Measurements from ENCODE around the gene ESR1. TPM values are rescaled to one million over a fixed set of nuclear protein-coding genes. Genes with fewer than 3 reads are reported as not detected.
A peak's percentile ranks its signal among the peaks of the same experiment; 100 is the strongest.

The ESR1 gene
- total RNA-seq (2014; rRNA removed; shearing (Covaris generic); ENCODE audit: low replicate concordance), result 4.1 and 5.4 TPM in 2 replicates

- DNase-seq, result no peak
- no peak within 1 kb of the TSS for H3K27ac ChIP-seq (ENCODE audit: low read length)
- H3K27me3 ChIP-seq (ENCODE audit: low read length), result no peaks in the 10 kb centered on the region
- no peak within 1 kb of the TSS for H3K9ac ChIP-seq (ENCODE audit: low read length)
- H3K79me2 ChIP-seq (ENCODE audit: low read length), result no peaks in the 10 kb centered on the region
- H3K4me3 ChIP-seq (ENCODE audit: low read length), result no peak within 1 kb of the TSS
- no peaks in the 10 kb centered on the region for H3K36me3 ChIP-seq (ENCODE audit: insufficient read depth, low read length)
- H4K20me1 ChIP-seq (ENCODE audit: insufficient read depth, low read depth, low read length), result 0 out of 2 replicates have a peak, but pooled peaks cover 4% of the 10 kb centered on the region
- H3K4me1 ChIP-seq (ENCODE audit: low read length), result peaks cover 14% of the 10 kb centered on the region
- no peak within 1 kb of the TSS for H2AFZ ChIP-seq (ENCODE audit: low read length)
- no peak within 1 kb of the TSS for H3K4me2 ChIP-seq (ENCODE audit: low read depth, low read length, poor library complexity, severe bottlenecking)
- no peaks in the 10 kb centered on the region for H3K9me2 ChIP-seq (replicated peaks; ENCODE audit: insufficient read depth, low read length)
- H3K9me3 ChIP-seq (ENCODE audit: low read length), result no peaks in the 10 kb centered on the region
These were observed at the start of gene ESR1 for GRCh38 chr6:151807513-151808370. Gene ESR1 (plus strand): TSS chr6:151807682. CDS start chr6:151807913, 231 bp downstream.

DNA sequence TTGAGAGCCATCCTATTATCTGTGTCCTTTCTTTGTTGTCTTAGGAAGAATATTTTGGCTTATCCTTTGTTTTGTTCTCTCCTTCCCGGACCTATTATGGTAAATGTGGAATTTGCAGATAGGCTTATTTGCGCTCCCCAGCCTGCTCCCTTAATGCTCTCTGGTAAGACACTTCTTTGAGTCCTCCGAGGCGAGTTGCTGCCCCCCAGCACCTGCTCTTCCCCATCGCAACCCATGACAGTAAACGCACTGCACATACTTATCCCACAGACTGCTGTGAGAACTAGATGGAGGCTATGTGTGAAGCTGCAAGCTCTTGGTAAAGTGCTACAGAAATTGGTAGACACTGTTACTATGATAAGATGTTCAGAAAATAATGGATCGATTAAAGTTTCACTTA, 47.0 kb upstream of the ESR1 start:
- H3K9me2 ChIP-seq (replicated peaks; ENCODE audit: insufficient read depth, low read length), result no peaks in the 10 kb centered on the region
- no peak overlapping the region for H3K4me3 ChIP-seq (ENCODE audit: low read length)
- no peaks in the 10 kb centered on the region for H3K36me3 ChIP-seq (ENCODE audit: insufficient read depth, low read length)
- H2AFZ ChIP-seq (ENCODE audit: low read length), result no peak overlapping the region
- H3K79me2 ChIP-seq (ENCODE audit: low read length), result 0 out of 2 replicates have a peak, but pooled peaks cover 6% of the 10 kb centered on the region
- H3K4me2 ChIP-seq (ENCODE audit: low read depth, low read length, poor library complexity, severe bottlenecking), result peak overlapping the region; percentile 60
- H3K9me3 ChIP-seq (ENCODE audit: low read length), result no peaks in the 10 kb centered on the region
- peak overlapping the region; percentile 94 for H3K27ac ChIP-seq (ENCODE audit: low read length)
- no peaks in the 10 kb centered on the region for H4K20me1 ChIP-seq (ENCODE audit: insufficient read depth, low read depth, low read length)
- H3K4me1 ChIP-seq (ENCODE audit: low read length), result peaks cover 80% of the 10 kb centered on the region
- no peak for DNase-seq
- H3K27me3 ChIP-seq (ENCODE audit: low read length), result no peaks in the 10 kb centered on the region
- no peak overlapping the region for H3K9ac ChIP-seq (ENCODE audit: low read length)

DNA sequence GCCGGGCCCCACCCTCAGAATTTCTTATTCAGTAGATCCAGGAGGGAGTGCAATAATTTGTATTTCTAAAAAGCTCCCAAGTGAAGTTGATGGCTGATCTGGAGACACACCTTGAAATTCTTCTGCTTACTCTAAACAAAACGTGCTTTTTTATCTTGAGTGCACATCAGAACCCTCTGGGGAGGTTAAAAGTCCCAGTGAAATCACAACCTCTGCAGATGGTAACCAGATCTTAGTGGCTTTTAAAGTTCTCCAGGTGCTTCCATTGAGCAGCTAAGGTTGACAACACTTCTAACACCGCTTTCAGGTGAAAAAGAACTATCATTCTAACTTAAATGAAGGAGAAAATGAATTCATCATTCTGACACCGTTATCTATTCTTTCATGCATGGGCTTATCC, 45.6 kb upstream of the ESR1 start:
- Histone ChIP-seq H3K36me3 (ENCODE audit: insufficient read depth, low read length) (no peaks in the 10 kb centered on the region), H3K27me3 (ENCODE audit: low read length) (no peaks in the 10 kb centered on the region), H2AFZ (ENCODE audit: low read length) (no peak overlapping the region; the same call in 1 of the 2 replicates), H3K4me3 (ENCODE audit: low read length) (peak overlapping the region; percentile 21), H3K9me2 (replicated peaks; ENCODE audit: insufficient read depth, low read length) (no peaks in the 10 kb centered on the region), H3K9me3 (ENCODE audit: low read length) (no peaks in the 10 kb centered on the region), H3K79me2 (ENCODE audit: low read length) (0 out of 2 replicates have a peak, but pooled peaks cover 6% of the 10 kb centered on the region), H3K27ac (ENCODE audit: low read length) (peak overlapping the region; percentile 94), H4K20me1 (ENCODE audit: insufficient read depth, low read depth, low read length) (no peaks in the 10 kb centered on the region), H3K9ac (ENCODE audit: low read length) (peak overlapping the region; percentile 32), H3K4me1 (ENCODE audit: low read length) (peaks cover 80% of the 10 kb centered on the region), H3K4me2 (ENCODE audit: low read depth, low read length, poor library complexity, severe bottlenecking) (peak overlapping the region; percentile 60)
- peak; percentile 81 for DNase-seq

DNA sequence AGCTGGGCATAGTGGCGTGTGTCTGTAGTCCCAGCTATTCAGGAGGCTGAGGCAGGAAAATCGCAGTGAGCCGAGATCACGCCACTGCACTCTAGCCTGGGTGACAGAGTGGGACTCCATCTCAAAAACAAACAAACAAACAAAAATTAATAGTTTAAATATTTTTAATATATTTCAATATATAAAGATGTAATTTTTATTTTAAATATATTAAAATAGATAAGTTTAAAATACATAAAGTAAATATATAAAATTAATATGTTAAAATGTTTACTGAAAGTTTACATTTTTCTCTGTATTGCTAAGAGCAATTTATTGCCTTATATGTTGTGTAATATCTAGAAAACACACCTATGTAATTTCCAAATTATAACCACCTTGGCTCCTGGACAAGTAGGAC, 44.7 kb upstream of the ESR1 start:
- H3K4me2 ChIP-seq (ENCODE audit: low read depth, low read length, poor library complexity, severe bottlenecking), result peak overlapping the region; percentile 64
- no peak for DNase-seq
- no peaks in the 10 kb centered on the region for H3K27me3 ChIP-seq (ENCODE audit: low read length)
- H2AFZ ChIP-seq (ENCODE audit: low read length), result 0 out of 2 replicates have a peak overlapping the region, but pooled peaks have one; percentile 54
- H3K4me1 ChIP-seq (ENCODE audit: low read length), result peaks cover 70% of the 10 kb centered on the region
- H3K9me3 ChIP-seq (ENCODE audit: low read length), result no peaks in the 10 kb centered on the region
- H3K36me3 ChIP-seq (ENCODE audit: insufficient read depth, low read length), result no peaks in the 10 kb centered on the region
- H3K4me3 ChIP-seq (ENCODE audit: low read length), result peak overlapping the region; percentile 42; the same call in 1 of the 2 replicates
- no peaks in the 10 kb centered on the region for H3K9me2 ChIP-seq (replicated peaks; ENCODE audit: insufficient read depth, low read length)
- peak overlapping the region; percentile 94 for H3K27ac ChIP-seq (ENCODE audit: low read length)
- H4K20me1 ChIP-seq (ENCODE audit: insufficient read depth, low read depth, low read length), result no peaks in the 10 kb centered on the region
- peak overlapping the region; percentile 40 for H3K9ac ChIP-seq (ENCODE audit: low read length)
- H3K79me2 ChIP-seq (ENCODE audit: low read length), result 0 out of 2 replicates have a peak, but pooled peaks cover 6% of the 10 kb centered on the region

- Histone ChIP-seq H3K79me2 (ENCODE audit: low read length) (0 out of 2 replicates have a peak, but pooled peaks cover 6% of the 10 kb centered on the region), H4K20me1 (ENCODE audit: insufficient read depth, low read depth, low read length) (no peaks in the 10 kb centered on the region), H3K4me1 (ENCODE audit: low read length) (peaks cover 66% of the 10 kb centered on the region), H2AFZ (ENCODE audit: low read length) (0 out of 2 replicates have a peak overlapping the region, but pooled peaks have one; percentile 54), H3K9ac (ENCODE audit: low read length) (peak overlapping the region; percentile 40), H3K9me3 (ENCODE audit: low read length) (no peaks in the 10 kb centered on the region), H3K27me3 (ENCODE audit: low read length) (no peaks in the 10 kb centered on the region), H3K27ac (ENCODE audit: low read length) (peak overlapping the region; percentile 94), H3K36me3 (ENCODE audit: insufficient read depth, low read length) (no peaks in the 10 kb centered on the region), H3K4me2 (ENCODE audit: low read depth, low read length, poor library complexity, severe bottlenecking) (peak overlapping the region; percentile 64), H3K4me3 (ENCODE audit: low read length) (peak overlapping the region; percentile 42; the same call in 1 of the 2 replicates), H3K9me2 (replicated peaks; ENCODE audit: insufficient read depth, low read length) (no peaks in the 10 kb centered on the region)
- DNase-seq, result peak; percentile 65
These were observed 44.2 kb upstream of the ESR1 start for GRCh38 chr6:151763303-151763702.

- peak overlapping the region; percentile 64 for H3K4me2 ChIP-seq (ENCODE audit: low read depth, low read length, poor library complexity, severe bottlenecking)
These were observed 43.4 kb upstream of the ESR1 start for GRCh38 chr6:151763938-151764680.

GRCh38 chr6:151765444-151765886, 42.0 kb upstream of the ESR1 start:
- H3K4me2 ChIP-seq (ENCODE audit: low read depth, low read length, poor library complexity, severe bottlenecking), result peak overlapping the region; percentile 64
- DNase-seq, result peak; percentile 90
- no peaks in the 10 kb centered on the region for H3K9me2 ChIP-seq (replicated peaks; ENCODE audit: insufficient read depth, low read length)
- peaks cover 48% of the 10 kb centered on the region for H3K4me1 ChIP-seq (ENCODE audit: low read length)
- 0 out of 2 replicates have a peak, but pooled peaks cover 3% of the 10 kb centered on the region for H3K79me2 ChIP-seq (ENCODE audit: low read length)
- H3K36me3 ChIP-seq (ENCODE audit: insufficient read depth, low read length), result no peaks in the 10 kb centered on the region
- H3K27me3 ChIP-seq (ENCODE audit: low read length), result no peaks in the 10 kb centered on the region
- H3K4me3 ChIP-seq (ENCODE audit: low read length), result no peak overlapping the region
- no peak overlapping the region for H2AFZ ChIP-seq (ENCODE audit: low read length)
- no peaks in the 10 kb centered on the region for H4K20me1 ChIP-seq (ENCODE audit: insufficient read depth, low read depth, low read length)
- no peak overlapping the region for H3K9ac ChIP-seq (ENCODE audit: low read length)
- no peaks in the 10 kb centered on the region for H3K9me3 ChIP-seq (ENCODE audit: low read length)
- H3K27ac ChIP-seq (ENCODE audit: low read length), result peak overlapping the region; percentile 94

More at GRCh38 chr6:151763938-151764680, 43.4 kb upstream of the ESR1 start:
- Histone ChIP-seq H3K36me3 (ENCODE audit: insufficient read depth, low read length) (no peaks in the 10 kb centered on the region), H3K9ac (ENCODE audit: low read length) (peak overlapping the region; percentile 40), H3K27ac (ENCODE audit: low read length) (peak overlapping the region; percentile 94), H3K79me2 (ENCODE audit: low read length) (0 out of 2 replicates have a peak, but pooled peaks cover 6% of the 10 kb centered on the region), H4K20me1 (ENCODE audit: insufficient read depth, low read depth, low read length) (no peaks in the 10 kb centered on the region), H3K9me3 (ENCODE audit: low read length) (no peaks in the 10 kb centered on the region), H3K4me3 (ENCODE audit: low read length) (peak overlapping the region; percentile 42), H2AFZ (ENCODE audit: low read length) (peak overlapping the region; percentile 66), H3K4me1 (ENCODE audit: low read length) (peaks cover 59% of the 10 kb centered on the region), H3K27me3 (ENCODE audit: low read length) (no peaks in the 10 kb centered on the region), H3K9me2 (replicated peaks; ENCODE audit: insufficient read depth, low read length) (no peaks in the 10 kb centered on the region)
- peak; percentile 88 for DNase-seq

Data from Karpas-422 (cell line).